HCT116 (cell line): Measurements from ENCODE around the gene ATP6V0D1. TPM values are rescaled to one million over a fixed set of nuclear protein-coding genes. Genes with fewer than 3 reads are reported as not detected.

Experiments used
- ATAC-seq: fragments of 200-7000 bp; cut with Tn5 transposase; 2 replicates; pipeline ENCODE4 v1.9.1; 2020; ENCODE audit warnings: mild to moderate bottlenecking, moderate library complexity
- BruUV-seq: library from RNA; stranded (reverse); fragments of 400-500 nt; replicated peaks from 2 replicates; lab custom pipeline; 2021; lab: Mats Ljungman, UMichigan
- CTCF ChIA-PET: fragments of 300-600 bp; sonication (Branson Sonifier 250); formaldehyde crosslinking; loops from one replicate; lab custom pipeline; 2021; ENCODE audit warnings: antibody characterized with exemption; lab: Charles Lee
- POLR2A ChIA-PET: fragments of 300-600, 350-600 bp; sonication (Branson Sonifier 250); formaldehyde crosslinking; loops from one replicate; lab custom pipeline; 2021; ENCODE audit warnings: antibody characterized with exemption; lab: Charles Lee
- RAD21 ChIA-PET, 2 experiments: fragments of 300-600 bp; sonication (Branson Sonifier 250); formaldehyde crosslinking; loops; one replicate each; lab custom pipeline; 2023; ENCODE audit warnings: low total read pairs in 2 of 2; ENCODE audit not compliant: uncharacterized antibody in 2 of 2, unreplicated experiment in 2 of 2, low non-redundant PET in 1 of 2; lab: Charles Lee
- DNase-seq: peaks from one replicate; pipeline ENCODE4 v3.0.0-alpha.2; 2010; ENCODE audit warnings: low read depth, low spot score
- H2AFZ ChIP-seq: fragments of 200-600 bp; shearing (Covaris generic), sonication (generic); 2 replicates; pipeline ENCODE4 v1.6.1; 2017; ENCODE audit warnings: low read depth, mixed run types, mixed read lengths, antibody characterized with exemption, low read length; ENCODE audit not compliant: poor library complexity, severe bottlenecking
- H3K27ac ChIP-seq: 2 replicates; pipeline ENCODE4 v1.5.1; 2012; ENCODE audit warnings: low read depth, low read length
- H3K27me3 ChIP-seq: fragments of 200-600 bp; sonication (generic); 2 replicates; pipeline ENCODE4 v1.6.1; 2016; ENCODE audit warnings: mixed run types, low read length, mixed read lengths; ENCODE audit not compliant: insufficient read depth
- H3K36me3 ChIP-seq, 2 experiments: fragments of 200-500 bp in 1 of 2; fragments of 200-600 bp in 1 of 2; sonication (Bioruptor generic) in 1 of 2; sonication (generic) in 1 of 2; 2 replicates each; pipeline versions ENCODE4 v1.5.1 to v1.6.1; 2014 to 2016; ENCODE audit warnings: low read length in 2 of 2, inconsistent platforms in 1 of 2, mixed read lengths in 1 of 2, mixed run types in 1 of 2; ENCODE audit not compliant: insufficient read depth in 2 of 2, control insufficient read depth in 1 of 2
- H3K4me1 ChIP-seq, 2 experiments: fragments of 200-600 bp in 1 of 2; sonication (generic) in 1 of 2; 2 replicates each; pipeline versions ENCODE4 v1.5.1 to v1.6.1; 2012 to 2017; ENCODE audit warnings: low read length in 2 of 2, inconsistent platforms in 1 of 2, mild to moderate bottlenecking in 1 of 2, mixed read lengths in 1 of 2, mixed run types in 1 of 2, moderate library complexity in 1 of 2; ENCODE audit not compliant: insufficient read depth in 2 of 2, control insufficient read depth in 1 of 2
- H3K4me2 ChIP-seq: fragments of 200-600 bp; sonication (generic); 2 replicates; pipeline ENCODE4 v1.6.1; 2017; ENCODE audit warnings: mixed run types, low read length, mixed read lengths
- H3K4me3 ChIP-seq, 2 experiments: fragments of 200-600 bp in 1 of 2; sonication (generic) in 1 of 2; replicated peaks in 1 of 2; 2 replicates each; pipeline ENCODE4 v1.5.1; 2011 to 2016; ENCODE audit warnings: low read length in 2 of 2, control low read depth in 1 of 2, low read depth in 1 of 2, mild to moderate bottlenecking in 1 of 2, mixed read lengths in 1 of 2, mixed run types in 1 of 2
- H3K79me2 ChIP-seq: fragments of 200-600 bp; sonication (generic); 2 replicates; pipeline ENCODE4 v1.6.1; 2017; ENCODE audit warnings: mild to moderate bottlenecking, mixed run types, low read length, moderate library complexity, mixed read lengths; ENCODE audit not compliant: insufficient read depth
- H3K9ac ChIP-seq: fragments of 200-600 bp; sonication (generic); 2 replicates; pipeline ENCODE4 v1.6.1; 2016; ENCODE audit warnings: low read length, mixed read lengths
- H3K9me2 ChIP-seq: fragments of 200-600 bp; sonication (generic), shearing (Covaris generic); 2 replicates; pipeline ENCODE4 v1.6.1; 2017; ENCODE audit warnings: mixed run types, mild to moderate bottlenecking, moderate library complexity; ENCODE audit not compliant: insufficient read depth
- H3K9me3 ChIP-seq, 2 experiments: fragments of 200-500 bp in 1 of 2; fragments of 200-600 bp in 1 of 2; sonication (Bioruptor generic) in 1 of 2; sonication (generic) in 1 of 2; 2 replicates each; pipeline ENCODE4 v1.6.1; 2014 to 2017; ENCODE audit warnings: low read length in 2 of 2, mixed read lengths in 2 of 2, inconsistent platforms in 1 of 2, low read depth in 1 of 2, mild to moderate bottlenecking in 1 of 2, mixed run types in 1 of 2, moderate library complexity in 1 of 2; ENCODE audit not compliant: control insufficient read depth in 1 of 2, insufficient read depth in 1 of 2
- H4K20me1 ChIP-seq: fragments of 200-600 bp; sonication (generic), shearing (Covaris generic); 2 replicates; pipeline ENCODE4 v1.6.1; 2017; ENCODE audit warnings: mixed run types, mild to moderate bottlenecking, moderate library complexity; ENCODE audit not compliant: insufficient read depth
- EGR1 ChIP-seq: IDR thresholded peaks from 2 replicates; pipeline ENCODE4 v1.6.1; 2012; ENCODE audit warnings: low read depth
- ELF1 ChIP-seq: IDR thresholded peaks from 2 replicates; pipeline ENCODE4 v1.6.1; 2012; ENCODE audit warnings: low read depth, borderline replicate concordance
- EZH2 ChIP-seq: fragments of 200-600 bp; sonication (generic); IDR thresholded peaks from 2 replicates; pipeline ENCODE4 v1.6.1; 2017; ENCODE audit warnings: antibody characterized with exemption, mixed run types
- JUND ChIP-seq: IDR thresholded peaks from 2 replicates; pipeline ENCODE4 v1.6.1; 2012
- POLR2A ChIP-seq: IDR thresholded peaks from 2 replicates; pipeline ENCODE4 v1.7.0; 2011; ENCODE audit warnings: borderline replicate concordance; ENCODE audit not compliant: insufficient read depth, insufficient read length; ENCODE audit errors: extremely low read depth
- POLR2AphosphoS5 ChIP-seq: IDR thresholded peaks from 2 replicates; pipeline ENCODE4 v1.6.1; 2011; ENCODE audit warnings: mild to moderate bottlenecking, low read depth, low read length, moderate library complexity
- REST ChIP-seq: IDR thresholded peaks from 2 replicates; pipeline ENCODE4 v1.6.1; 2012; ENCODE audit warnings: low read depth
- SP1 ChIP-seq: IDR thresholded peaks from 2 replicates; pipeline ENCODE4 v1.6.1; 2012; ENCODE audit warnings: low read depth
- YY1 ChIP-seq: IDR thresholded peaks from 2 replicates; pipeline ENCODE4 v1.6.1; 2011; ENCODE audit warnings: low read length, low read depth, moderate library complexity, mild to moderate bottlenecking; ENCODE audit not compliant: insufficient replicate concordance; ENCODE audit errors: extremely low read depth
- intact Hi-C: fragments of 100-400 bp; cut with micrococcal nuclease; formaldehyde crosslinking; loops from 2 replicates; pipeline ENCODE4 v1.10.0; 2022
- total RNA-seq: library from RNA; stranded (reverse); gene quantifications from one replicate; pipeline ENCODE4 v1.2.1, GENCODE V29; 2021; ENCODE audit not compliant: unreplicated experiment

Gene ATP6V0D1
- total RNA-seq, 1 experiment from 2014 or later = 36.6 TPM

GRCh38 chr16:67499106-67499505 is 18.1 kb upstream of the ATP6V0D1 start (continued):
- no peak for TF ChIP-seq EZH2
- no peak for TF ChIP-seq POLR2A
- no peak for TF ChIP-seq SP1
- no peak for TF ChIP-seq ELF1
- TF ChIP-seq JUND = no peak
- TF ChIP-seq REST = no peak

- Histone ChIP-seq H3K9me3 (no peaks in the 10 kb centered on the region; a peak in 1 of 4 replicates), H2AFZ (no peak overlapping the region), H3K27ac (no peak overlapping the region), H3K36me3 (no peaks in the 10 kb centered on the region), H3K9ac (no peak overlapping the region), H3K79me2 (no peaks in the 10 kb centered on the region), H3K4me2 (no peak overlapping the region), H4K20me1 (no peaks in the 10 kb centered on the region), H3K9me2 (no peaks in the 10 kb centered on the region), H3K4me3 (no peak overlapping the region), H3K27me3 (no peaks in the 10 kb centered on the region), H3K4me1 (no peaks in the 10 kb centered on the region)
- DNase-seq (no peak), ATAC-seq (no peak)
- TF ChIP-seq EGR1 (no peak), POLR2AphosphoS5 (no peak), YY1 (no peak)
- POLR2A ChIA-PET = interaction anchor here (0.6 kb wide), 1 partner anchor 26 kb away, joined by 3 read pairs; no protein-coding TSS in a partner anchor
- BruUV-seq = no TSS peak
- CTCF ChIA-PET = interaction anchor here (1.6 to 3.7 kb wide), 3 partner anchors 10 to 31 kb away, joined by 4 to 18 read pairs (median 16); partner anchors contain the start of gene ATP6V0D1
- RAD21 ChIA-PET = no interaction called here
- intact Hi-C loops = no loop called here
Measured at GRCh38 chr16:67490335-67491096, 9.6 kb upstream of the ATP6V0D1 start.
